Heart right ventricle (tissue), 16 donors: Measurements from ENCODE around the gene PCDH1. TPM values are rescaled to one million over a fixed set of nuclear protein-coding genes. Genes with fewer than 3 reads are reported as not detected.

Experiments used
- ATAC-seq, 8 donors: fragments of 200-7000 bp; cut with Tn5 transposase; one replicate each; pipeline ENCODE4 v1.9.1; 2020; ENCODE audit warnings: mild to moderate bottlenecking in 8 of 8, moderate library complexity in 8 of 8, moderate number of reproducible peaks in 1 of 8
- DNase-seq, 2 donors: peaks; one replicate each; pipeline ENCODE4 v3.0.0-alpha.2; 2020
- H3K27ac ChIP-seq, 10 donors: fragments of 200-600 bp; sonication (generic) in 2 of 10; one replicate each; pipeline versions ENCODE4 v1.5.0 to v1.8.0; 2020 to 2022; ENCODE audit warnings: mild to moderate bottlenecking in 3 of 10
- H3K27me3 ChIP-seq, 7 donors: fragments of 200-600 bp; one replicate each; pipeline ENCODE4 v1.8.0; 2021 to 2022; ENCODE audit warnings: mild to moderate bottlenecking in 2 of 7
- H3K36me3 ChIP-seq, 9 donors: fragments of 200-600 bp; sonication (generic) in 1 of 9; one replicate each; pipeline versions ENCODE4 v1.5.0 to v1.8.0; 2020 to 2022; ENCODE audit warnings: mild to moderate bottlenecking in 2 of 9
- H3K4me1 ChIP-seq, 9 donors: fragments of 200-600 bp; sonication (generic) in 1 of 9; one replicate each; pipeline versions ENCODE4 v1.5.0 to v1.8.0; 2020 to 2022; ENCODE audit warnings: mild to moderate bottlenecking in 4 of 9
- H3K4me3 ChIP-seq, 10 donors: fragments of 200-600 bp; sonication (generic) in 2 of 10; one replicate each; pipeline versions ENCODE4 v1.5.0 to v1.8.0; 2020 to 2022; ENCODE audit warnings: mild to moderate bottlenecking in 7 of 10, moderate library complexity in 2 of 10
- H3K9me3 ChIP-seq, 11 donors: fragments of 200-600 bp in 10 of 11; sonication (generic) in 2 of 11; one replicate each; pipeline versions ENCODE4 v1.5.0 to v1.8.0; 2013 to 2022; ENCODE audit warnings: mild to moderate bottlenecking in 2 of 11, control low read depth in 1 of 11, moderate library complexity in 1 of 11
- WGBS, 2 donors: extraction: QIAGEN DNeasy Blood & Tissue Kit; methylation state at CpG; one replicate each; pipeline ENCODE4 v1.1.7; 2013; ENCODE audit warnings: inconsistent platforms in 1 of 2; 5-methylcytosine and 5-hydroxymethylcytosine counted together
- intact Hi-C, 10 donors: fragments of 100-400 bp; cut with DNase I; formaldehyde crosslinking; loops; one replicate each; pipeline versions ENCODE4 v1.11.1 to v1.14.2; 2022
- polyA plus RNA-seq, 2 donors: library from polyadenylated mRNA; stranded (reverse); fragments of 200-250 nt; gene quantifications; one replicate each; pipeline ENCODE4 v1.2.3, GENCODE V29; 2013
- total RNA-seq, 10 donors: library from RNA; stranded (reverse); fragmentation: NEBNext Ultra II Directional in 3 of 10; extraction: Animal tissue kit (Norgen Biotek cat#: 25700) in 3 of 10; gene quantifications; one replicate each; pipeline versions ENCODE4 v1.2.1 to v1.2.4, GENCODE V29; 2021 to 2023
- TF ChIP-seq, protein P1 (sequence below), 9 donors: fragments of 200-600 bp; sonication (generic) in 2 of 9; IDR thresholded peaks; one replicate each; pipeline versions ENCODE4 v1.5.0 to v1.8.0; 2021 to 2022; ENCODE audit warnings: antibody characterized with exemption in 9 of 9, mild to moderate bottlenecking in 5 of 9, moderate library complexity in 1 of 9
- donor health status: Arrhythmogenic right ventricular cardiomyopathy.
- donor health status: ischemic (EF 13 %, LVEDD 7.1; RV severe dilation, severe dysfunction).
- donor health status: healthy with polysubstance abuse.
- donor health status: DM: no; HTN: yes; CAD: no.
- donor health status: DM: no; HTN: no; CAD: no.
- donor health status: ischemic (EF 25% LVEDD 6.9; RV normal size, moderate dysfunction).
- donor health status: ischemic (EF 25% LVEDD 5.7; RV mildly dilated, moderate dysfunction).
- donor health status: healthy.
- donor health status: DM: yes; HTN: yes; CAD: no.
- donor health status: Ischemic cardiomyopathy.
- donor health status: ischemic (EF 35%, LVEDD 5.7; RV mildly dilated, moderate dysfunction).
- donor health status: nonischemic (EF 11% LVEDD 7.7; RV severe dilation, severe dysfunction).
- donor health status: DM: yes; HTN: yes; CAD: no.
- donor health status: PGD.
- donor health status: ischemic (EF 29% LVEDD 5.4; RV normal size, mild dysfunction).
- donor health status: nonischemic (EF 23%, LVEDD 6.1; RV moderate dilation, normal function).

Gene PCDH1
- total and polyA plus RNA-seq, 12 donors: 8.4 to 45.8 (median 17.9) TPM

DNA sequence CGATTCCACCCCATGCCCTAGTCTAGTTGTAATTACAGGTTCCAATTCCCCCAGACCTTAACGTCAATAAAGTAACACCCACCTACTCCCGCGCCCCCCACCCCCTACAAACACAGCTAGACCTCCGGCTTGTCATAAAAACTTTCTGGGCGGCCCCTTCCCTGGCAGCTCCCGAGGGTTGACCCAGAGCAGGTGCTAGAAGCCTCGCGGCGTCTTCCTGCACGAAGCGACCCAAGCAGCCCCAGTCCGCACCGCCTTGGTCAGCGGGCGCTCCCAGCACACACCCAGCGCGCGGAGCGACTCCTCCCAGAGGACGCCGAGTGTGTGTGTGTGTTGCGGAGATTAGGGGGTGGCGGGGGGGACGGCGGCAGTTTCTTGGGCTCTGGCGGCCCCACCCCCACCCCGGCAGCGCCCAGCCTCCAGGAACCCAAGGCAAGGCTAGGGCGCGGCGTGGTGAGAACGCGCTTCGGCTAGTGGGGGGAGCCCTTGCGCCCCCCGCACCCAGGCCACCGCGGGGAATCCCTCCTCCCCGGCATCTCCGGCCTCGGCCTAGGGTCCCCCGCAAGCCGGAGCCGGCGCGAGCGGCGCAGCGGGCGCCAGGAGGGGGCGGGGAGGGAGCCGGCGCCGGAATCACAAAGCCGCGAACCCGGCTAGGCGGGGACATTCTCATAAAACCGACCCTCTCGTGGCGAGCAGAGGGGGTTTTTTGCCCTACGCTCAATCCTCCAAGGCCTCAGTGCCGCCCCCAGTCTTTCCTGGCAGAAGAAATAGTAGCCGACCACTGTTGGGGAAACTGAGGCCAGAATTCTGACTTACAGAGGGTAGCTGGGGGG is 2.2 kb downstream of the PCDH1 start:
- Histone ChIP-seq H3K27me3 (peaks cover 0 to 84% (median 41%) of the 10 kb centered on the region in 7 donors), H3K4me3 (peak overlapping the region; percentile 56 to 92 (median 84))
- intact Hi-C loops: loop anchor here in 5 of 10 donors (2.0 to 5.0 kb wide), 7 partner anchors 25 to 174 kb away; no protein-coding TSS in a partner anchor

DNA sequence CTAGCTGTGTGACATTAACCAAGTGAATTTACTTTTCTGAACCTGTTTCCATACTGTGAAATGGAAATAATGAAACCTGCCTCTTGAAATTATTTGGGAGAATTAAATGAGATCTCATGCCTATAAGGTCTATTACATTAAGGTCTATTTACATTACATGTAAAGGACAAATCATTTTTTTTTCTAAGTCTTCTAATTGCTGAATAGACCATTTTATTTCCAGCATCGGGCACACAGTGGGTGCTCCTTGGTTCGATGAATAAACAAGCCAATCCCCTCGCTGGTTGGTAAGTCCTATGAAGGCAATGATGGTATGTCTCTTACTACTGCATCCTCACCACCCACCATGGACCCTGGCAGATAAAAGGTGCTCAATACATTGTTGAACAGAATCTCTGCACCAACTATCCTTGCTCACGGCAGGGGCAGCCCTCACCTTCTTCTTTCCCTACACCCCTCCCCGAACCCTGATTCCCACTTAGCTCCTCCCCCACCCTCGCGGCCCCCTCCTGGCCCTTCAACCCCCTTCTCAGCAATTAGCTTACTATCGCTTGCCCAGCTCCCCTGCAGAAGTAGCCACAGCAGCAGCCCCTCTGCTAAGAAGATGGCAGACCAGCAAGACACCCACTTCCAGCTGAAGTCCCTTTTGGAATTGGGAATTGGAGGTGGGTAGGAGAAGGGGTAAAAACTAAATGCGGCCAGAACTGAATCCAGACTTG is 3.0 kb downstream of the PCDH1 start:
- H3K4me3 ChIP-seq: peak overlapping the region; percentile 8 to 92 (median 84)
- ATAC-seq (no peak), DNase-seq (no peak)
- H3K27ac ChIP-seq: peak overlapping the region; percentile 85 to 98 (median 94)
- no peaks in the 10 kb centered on the region for H3K9me3 ChIP-seq
- peaks cover 0 to 76% (median 41%) of the 10 kb centered on the region in 7 donors for H3K27me3 ChIP-seq
- peaks cover 11 to 96% (median 61%) of the 10 kb centered on the region in 9 donors for H3K4me1 ChIP-seq
- H3K36me3 ChIP-seq: no peaks in the 10 kb centered on the region
- 12 to 13% methylated on average over 9 of the region's 9 CpGs for WGBS, 2 donors
- intact Hi-C loops: loop anchor here in 5 of 10 donors (2.0 to 5.0 kb wide), 6 partner anchors 24 to 173 kb away; no protein-coding TSS in a partner anchor
- TF ChIP-seq, protein P1, sequence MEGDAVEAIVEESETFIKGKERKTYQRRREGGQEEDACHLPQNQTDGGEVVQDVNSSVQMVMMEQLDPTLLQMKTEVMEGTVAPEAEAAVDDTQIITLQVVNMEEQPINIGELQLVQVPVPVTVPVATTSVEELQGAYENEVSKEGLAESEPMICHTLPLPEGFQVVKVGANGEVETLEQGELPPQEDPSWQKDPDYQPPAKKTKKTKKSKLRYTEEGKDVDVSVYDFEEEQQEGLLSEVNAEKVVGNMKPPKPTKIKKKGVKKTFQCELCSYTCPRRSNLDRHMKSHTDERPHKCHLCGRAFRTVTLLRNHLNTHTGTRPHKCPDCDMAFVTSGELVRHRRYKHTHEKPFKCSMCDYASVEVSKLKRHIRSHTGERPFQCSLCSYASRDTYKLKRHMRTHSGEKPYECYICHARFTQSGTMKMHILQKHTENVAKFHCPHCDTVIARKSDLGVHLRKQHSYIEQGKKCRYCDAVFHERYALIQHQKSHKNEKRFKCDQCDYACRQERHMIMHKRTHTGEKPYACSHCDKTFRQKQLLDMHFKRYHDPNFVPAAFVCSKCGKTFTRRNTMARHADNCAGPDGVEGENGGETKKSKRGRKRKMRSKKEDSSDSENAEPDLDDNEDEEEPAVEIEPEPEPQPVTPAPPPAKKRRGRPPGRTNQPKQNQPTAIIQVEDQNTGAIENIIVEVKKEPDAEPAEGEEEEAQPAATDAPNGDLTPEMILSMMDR (IDR thresholded peaks at IDR 0.05): no peak

More for the DNA sequence above, 2.2 kb downstream of the PCDH1 start:
- TF ChIP-seq, protein P1 (IDR thresholded peaks at IDR 0.05): peak in 1 of 9 donors; percentile 16
- peak; percentile 39 to 52 for DNase-seq
- peak overlapping the region; percentile 85 to 98 (median 94) for H3K27ac ChIP-seq
- H3K4me1 ChIP-seq: peaks cover 9 to 96% (median 60%) of the 10 kb centered on the region in 9 donors
- H3K36me3 ChIP-seq: no peaks in the 10 kb centered on the region
- no peaks in the 10 kb centered on the region for H3K9me3 ChIP-seq
- peak in 6 of 8 donors; percentile 8 to 30 (median 16) for ATAC-seq
- WGBS, 2 donors: 1% methylated on average over 59 to 65 of the region's 65 CpGs

DNA sequence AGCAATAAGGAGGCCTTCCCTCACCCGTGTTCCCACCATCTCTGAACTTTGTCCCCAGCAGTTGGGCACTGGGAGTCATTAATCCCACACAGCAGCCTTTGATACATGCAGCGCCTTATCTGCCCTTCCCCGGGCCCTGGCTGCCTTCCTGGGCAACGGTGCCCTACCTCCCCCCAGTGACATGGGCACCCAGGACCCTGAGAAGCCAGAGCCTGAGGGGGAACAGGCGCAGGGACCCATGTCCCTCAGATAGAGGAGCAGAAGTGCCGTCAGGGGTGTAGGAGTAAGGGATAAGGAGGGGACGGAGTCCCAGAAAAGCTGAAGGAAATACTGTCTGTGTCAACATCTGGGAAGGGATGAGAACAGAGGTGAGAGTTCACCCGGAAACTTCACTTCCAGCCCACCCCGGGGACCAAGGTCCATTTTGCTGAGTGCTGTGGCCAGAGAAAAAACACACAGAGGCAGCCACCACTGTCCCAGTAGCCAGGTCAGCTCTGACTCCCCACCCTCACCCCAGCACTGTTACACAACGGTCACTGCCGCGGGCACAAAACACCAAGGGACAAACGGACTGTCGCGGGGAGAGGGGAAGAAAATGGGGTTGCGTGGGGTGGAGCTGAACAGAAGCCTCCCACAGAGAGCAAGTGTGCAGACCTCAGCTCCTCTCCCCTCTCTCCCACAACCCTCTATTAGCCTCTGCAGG is 3.8 kb downstream of the PCDH1 start:
- ATAC-seq: peak in 1 of 8 donors; percentile 6
- Histone ChIP-seq H3K36me3 (peaks cover 0 to 4% (median 0%) of the 10 kb centered on the region in 9 donors), H3K9me3 (no peaks in the 10 kb centered on the region), H3K4me3 (peak overlapping the region; percentile 8 to 92 (median 84)), H3K27ac (peak overlapping the region in 9 of 10 donors; percentile 47 to 97 (median 94)), H3K4me1 (peaks cover 11 to 92% (median 57%) of the 10 kb centered on the region in 9 donors), H3K27me3 (peaks cover 0 to 69% (median 41%) of the 10 kb centered on the region in 7 donors)
- 27 to 37% methylated on average over 16 of the region's 16 CpGs for WGBS, 2 donors
- TF ChIP-seq, protein P1 (IDR thresholded peaks at IDR 0.05): no peak
- intact Hi-C loops: loop anchor here in 2 of 10 donors (2.0 to 5.0 kb wide), 2 partner anchors 24 to 37 kb away; no protein-coding TSS in a partner anchor
- DNase-seq: peak in 1 of 2 donors; percentile 46
